ENCODE measurements around the gene PAF1.

The PAF1 gene

GRCh38 chr19:39375929-39376328, 15.0 kb downstream of the PAF1 start:
- H3K27ac ChIP-seq: no peak overlapping the region
- TF ChIP-seq CTCF (conservative IDR thresholded peaks at IDR 0.05): no peak
- TF ChIP-seq ZFX (IDR thresholded peaks at IDR 0.05): no peak

- TF ChIP-seq CTCF (conservative IDR thresholded peaks at IDR 0.05): no peak
- H3K27ac ChIP-seq: no peak overlapping the region
Observed at GRCh38 chr19:39372941-39373340, 18.0 kb downstream of the PAF1 start.

GRCh38 chr19:39372047-39372802, 18.7 kb downstream of the PAF1 start:
- no peak overlapping the region for H3K27ac ChIP-seq
- TF ChIP-seq CTCF (conservative IDR thresholded peaks at IDR 0.05) (no peak), ZFX (IDR thresholded peaks at IDR 0.05) (no peak)

GRCh38 chr19:39370735-39371134, 20.2 kb downstream of the PAF1 start:
- TF ChIP-seq ZFX (IDR thresholded peaks at IDR 0.05) (no peak), CTCF (conservative IDR thresholded peaks at IDR 0.05) (no peak)
- no peak overlapping the region for H3K27ac ChIP-seq

GRCh38 chr19:39369200-39369599, 21.7 kb downstream of the PAF1 start:
- H3K27ac ChIP-seq: no peak overlapping the region
- no peak for TF ChIP-seq CTCF (conservative IDR thresholded peaks at IDR 0.05)
- no peak for TF ChIP-seq ZFX (IDR thresholded peaks at IDR 0.05)

GRCh38 chr19:39365531-39365930, 25.4 kb downstream of the PAF1 start:
- no peak for TF ChIP-seq CTCF (conservative IDR thresholded peaks at IDR 0.05)
- TF ChIP-seq ZFX (IDR thresholded peaks at IDR 0.05): no peak
- H3K27ac ChIP-seq: no peak overlapping the region

GRCh38 chr19:39363901-39364457, 26.9 kb downstream of the PAF1 start:
- no peak overlapping the region for H3K27ac ChIP-seq
- TF ChIP-seq CTCF (conservative IDR thresholded peaks at IDR 0.05) (no peak), ZFX (IDR thresholded peaks at IDR 0.05) (no peak)

Measured in C4-2B (cell line).